ENCODE results near the gene TOMM34.

DNA sequence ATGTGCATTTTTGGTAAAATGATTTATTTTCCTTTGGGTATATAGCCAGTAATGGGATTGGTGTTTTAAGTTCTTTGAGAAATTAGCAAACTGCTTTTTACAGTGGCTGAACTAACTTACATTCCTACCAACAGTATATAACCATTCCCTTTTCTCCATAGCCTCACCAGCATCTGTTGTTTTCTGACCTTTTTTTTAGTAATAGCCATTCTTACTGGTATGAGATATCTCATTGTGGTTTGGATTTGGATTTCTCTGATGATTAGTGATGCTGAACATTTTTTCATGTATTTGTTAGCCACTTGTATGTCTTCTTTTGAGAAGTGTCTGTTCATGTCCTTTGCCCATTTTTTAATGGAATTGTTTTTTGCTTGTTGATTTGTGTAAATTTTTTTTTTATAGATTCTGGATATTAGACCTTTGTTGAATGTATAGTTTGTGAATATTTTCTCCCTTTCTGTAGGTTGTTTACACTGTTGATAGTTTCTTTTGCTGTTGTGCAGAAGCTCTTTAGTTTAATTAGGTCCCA, 48.4 kb upstream of the TOMM34 start:
- TF ChIP-seq NFIC (IDR thresholded peaks at IDR 0.05) (no peak), POLR2A (conservative IDR thresholded peaks at IDR 0.05) (no peak)
- TF ChIP-seq, protein P1, sequence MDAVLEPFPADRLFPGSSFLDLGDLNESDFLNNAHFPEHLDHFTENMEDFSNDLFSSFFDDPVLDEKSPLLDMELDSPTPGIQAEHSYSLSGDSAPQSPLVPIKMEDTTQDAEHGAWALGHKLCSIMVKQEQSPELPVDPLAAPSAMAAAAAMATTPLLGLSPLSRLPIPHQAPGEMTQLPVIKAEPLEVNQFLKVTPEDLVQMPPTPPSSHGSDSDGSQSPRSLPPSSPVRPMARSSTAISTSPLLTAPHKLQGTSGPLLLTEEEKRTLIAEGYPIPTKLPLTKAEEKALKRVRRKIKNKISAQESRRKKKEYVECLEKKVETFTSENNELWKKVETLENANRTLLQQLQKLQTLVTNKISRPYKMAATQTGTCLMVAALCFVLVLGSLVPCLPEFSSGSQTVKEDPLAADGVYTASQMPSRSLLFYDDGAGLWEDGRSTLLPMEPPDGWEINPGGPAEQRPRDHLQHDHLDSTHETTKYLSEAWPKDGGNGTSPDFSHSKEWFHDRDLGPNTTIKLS (IDR thresholded peaks at IDR 0.05; ENCODE audit: borderline replicate concordance, low read depth): no peak
